PFSK-1 (cell line): ENCODE results near the gene ACTR3.

ENCODE experiments used
- POLR2AphosphoS5 ChIP-seq: IDR thresholded peaks from 2 replicates; pipeline ENCODE4 v1.6.1; 2012; ENCODE audit warnings: low read depth, mild to moderate bottlenecking, control low read depth, low read length, moderate library complexity
- SIN3A ChIP-seq: IDR thresholded peaks from 2 replicates; pipeline ENCODE4 v1.6.1; 2012; ENCODE audit warnings: mild to moderate bottlenecking, low read length, moderate library complexity, borderline replicate concordance; ENCODE audit not compliant: insufficient read depth
- TAF1 ChIP-seq: IDR thresholded peaks from 2 replicates; pipeline ENCODE4 v1.6.1; 2012; ENCODE audit warnings: low read length, control low read depth, borderline replicate concordance; ENCODE audit not compliant: insufficient read depth
- TF ChIP-seq, protein P1 (sequence below), 2 experiments: IDR thresholded peaks; 2 replicates each; pipeline versions ENCODE4 v1.6.1 to v1.8.0; 2011 to 2012; ENCODE audit warnings: low read depth in 2 of 2, low read length in 2 of 2, control low read depth in 1 of 2, inconsistent platforms in 1 of 2, mild to moderate bottlenecking in 1 of 2, moderate library complexity in 1 of 2; ENCODE audit not compliant: insufficient read depth in 1 of 2

DNA sequence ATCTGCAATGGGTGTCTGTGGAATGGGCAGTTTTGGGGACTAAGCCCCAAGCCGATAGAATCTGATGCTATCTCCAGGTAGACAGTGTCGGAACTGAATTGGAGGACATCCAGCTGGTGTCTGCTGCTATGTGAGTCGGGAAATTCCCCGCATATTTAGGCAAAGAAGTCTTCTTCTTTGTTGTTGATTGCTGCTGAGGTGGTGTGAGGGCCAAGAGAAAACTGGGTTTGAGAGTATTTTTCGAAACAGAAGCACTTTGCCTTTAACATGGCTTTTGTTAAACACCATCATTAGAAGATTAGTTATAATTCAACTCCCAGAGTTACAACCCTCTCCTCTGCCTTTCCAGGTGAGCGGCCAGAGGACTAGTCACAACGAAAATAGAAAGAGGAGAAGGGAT is 49.4 kb upstream of the ACTR3 start:
- TF ChIP-seq POLR2AphosphoS5 (no peak), SIN3A (no peak), TAF1 (no peak)
- TF ChIP-seq, protein P1, sequence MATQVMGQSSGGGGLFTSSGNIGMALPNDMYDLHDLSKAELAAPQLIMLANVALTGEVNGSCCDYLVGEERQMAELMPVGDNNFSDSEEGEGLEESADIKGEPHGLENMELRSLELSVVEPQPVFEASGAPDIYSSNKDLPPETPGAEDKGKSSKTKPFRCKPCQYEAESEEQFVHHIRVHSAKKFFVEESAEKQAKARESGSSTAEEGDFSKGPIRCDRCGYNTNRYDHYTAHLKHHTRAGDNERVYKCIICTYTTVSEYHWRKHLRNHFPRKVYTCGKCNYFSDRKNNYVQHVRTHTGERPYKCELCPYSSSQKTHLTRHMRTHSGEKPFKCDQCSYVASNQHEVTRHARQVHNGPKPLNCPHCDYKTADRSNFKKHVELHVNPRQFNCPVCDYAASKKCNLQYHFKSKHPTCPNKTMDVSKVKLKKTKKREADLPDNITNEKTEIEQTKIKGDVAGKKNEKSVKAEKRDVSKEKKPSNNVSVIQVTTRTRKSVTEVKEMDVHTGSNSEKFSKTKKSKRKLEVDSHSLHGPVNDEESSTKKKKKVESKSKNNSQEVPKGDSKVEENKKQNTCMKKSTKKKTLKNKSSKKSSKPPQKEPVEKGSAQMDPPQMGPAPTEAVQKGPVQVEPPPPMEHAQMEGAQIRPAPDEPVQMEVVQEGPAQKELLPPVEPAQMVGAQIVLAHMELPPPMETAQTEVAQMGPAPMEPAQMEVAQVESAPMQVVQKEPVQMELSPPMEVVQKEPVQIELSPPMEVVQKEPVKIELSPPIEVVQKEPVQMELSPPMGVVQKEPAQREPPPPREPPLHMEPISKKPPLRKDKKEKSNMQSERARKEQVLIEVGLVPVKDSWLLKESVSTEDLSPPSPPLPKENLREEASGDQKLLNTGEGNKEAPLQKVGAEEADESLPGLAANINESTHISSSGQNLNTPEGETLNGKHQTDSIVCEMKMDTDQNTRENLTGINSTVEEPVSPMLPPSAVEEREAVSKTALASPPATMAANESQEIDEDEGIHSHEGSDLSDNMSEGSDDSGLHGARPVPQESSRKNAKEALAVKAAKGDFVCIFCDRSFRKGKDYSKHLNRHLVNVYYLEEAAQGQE (IDR thresholded peaks at IDR 0.05; ENCODE audit: insufficient read depth in 1 of 2, low read depth in 2 of 2, low read length in 2 of 2): no peak
